Epithelial cell of proximal tubule (primary cell): ENCODE results near the gene MICU1. TPM values are rescaled to one million over a fixed set of nuclear protein-coding genes. Genes with fewer than 3 reads are reported as not detected.
"Not testable (repeated sequence)": the region's sequence is repeated elsewhere in the genome, so short reads cannot be mapped to it uniquely, and the experiment has no call there.

Source experiments
- DNase-seq: peaks from one replicate; pipeline ENCODE4 v3.0.0-alpha.2; 2011; ENCODE audit warnings: low read depth
- H3K4me3 ChIP-seq: 2 replicates; pipeline ENCODE4 v1.5.1; 2011; ENCODE audit warnings: low read depth, mild to moderate bottlenecking, low read length
- CTCF ChIP-seq: conservative IDR thresholded peaks from 2 replicates; pipeline ENCODE4 v1.5.1; 2012; ENCODE audit warnings: low read depth, mild to moderate bottlenecking, low read length
- total RNA-seq: library from RNA; depleted of rRNA; stranded (reverse); fragments of >200 nt; gene quantifications from 2 replicates; pipeline ENCODE4 v1.2.3, GENCODE V29; 2015

Gene MICU1
- total RNA-seq, 1 donor from 2014 or later: 31.3 TPM

GRCh38 chr10:72351479-72351878 lies 274.4 kb downstream of the MICU1 start:
- H3K4me3 ChIP-seq: no peak overlapping the region
- no peak for TF ChIP-seq CTCF

GRCh38 chr10:72349438-72349837 lies 276.4 kb downstream of the MICU1 start:
- no peak for TF ChIP-seq CTCF
- H3K4me3 ChIP-seq: no peak overlapping the region
- no peak for DNase-seq

More at GRCh38 chr10:72351479-72351878, 274.4 kb downstream of the MICU1 start:
- DNase-seq: no peak

- TF ChIP-seq CTCF: no peak
- no peak for DNase-seq
- no peak overlapping the region for H3K4me3 ChIP-seq
Measured at GRCh38 chr10:72348282-72348681, 277.6 kb downstream of the MICU1 start.

GRCh38 chr10:72346117-72346516 lies 279.8 kb downstream of the MICU1 start:
- not testable (repeated sequence) for DNase-seq, H3K4me3 ChIP-seq

GRCh38 chr10:72344932-72345331 lies 280.9 kb downstream of the MICU1 start:
- no peak for TF ChIP-seq CTCF
- no peak for DNase-seq
- no peak overlapping the region for H3K4me3 ChIP-seq

- no peak for TF ChIP-seq CTCF
- no peak for DNase-seq
- no peak overlapping the region for H3K4me3 ChIP-seq
Measured at GRCh38 chr10:72342911-72343310, 283.0 kb downstream of the MICU1 start.

GRCh38 chr10:72340510-72341261 lies 285.2 kb downstream of the MICU1 start:
- peak; percentile 95 for TF ChIP-seq CTCF
- no peak for DNase-seq
- no peak overlapping the region for H3K4me3 ChIP-seq
